Measurements from ENCODE around the gene HNRNPA0. TPM values are rescaled to one million over a fixed set of nuclear protein-coding genes. Genes with fewer than 3 reads are reported as not detected.

The HNRNPA0 gene
- total RNA-seq, 1 experiment from 2014 or later: 33.3 TPM

GRCh38 chr5:137736496-137736895, 17.7 kb downstream of the HNRNPA0 start:
- Histone ChIP-seq H3K9me3 (ENCODE audit: control insufficient read depth, insufficient read depth, low read depth, low read length) (no peaks in the 10 kb centered on the region), H3K27me3 (ENCODE audit: control insufficient read depth, insufficient read depth, low read length) (no peaks in the 10 kb centered on the region), H3K27ac (ENCODE audit: low read length) (no peak overlapping the region), H3K36me3 (ENCODE audit: control insufficient read depth, insufficient read depth, low read length) (no peaks in the 10 kb centered on the region), H3K4me1 (ENCODE audit: control insufficient read depth, insufficient read depth, low read length) (no peaks in the 10 kb centered on the region; the same call in 1 of the 2 replicates), H3K4me3 (ENCODE audit: low read depth in 2 of 2, low read length in 2 of 2) (no peak overlapping the region)
- intact Hi-C loops (cut with micrococcal nuclease; ENCODE audit: unreplicated experiment): no loop called here
- no TSS peak for BruUV-seq (replicated peaks)
- POLR2A ChIA-PET: no interaction called here
- ATAC-seq (no peak), DNase-seq (ENCODE audit: low read depth, low spot score) (no peak)
- TF ChIP-seq TCF7L2 (IDR thresholded peaks at IDR 0.05; ENCODE audit: low read depth, low read length) (no peak), CTCF (IDR thresholded peaks at IDR 0.05) (no peak), REST (IDR thresholded peaks at IDR 0.05; ENCODE audit: insufficient read depth in 1 of 2, low read depth in 2 of 2, low read length in 1 of 2) (no peak), SIN3A (IDR thresholded peaks at IDR 0.05; ENCODE audit: borderline replicate concordance, insufficient read depth, low read depth, low read length) (no peak), POLR2AphosphoS5 (IDR thresholded peaks at IDR 0.05; ENCODE audit: low read depth, low read length) (no peak)
- CTCF ChIA-PET: interaction anchor here (1.5 to 2.0 kb wide), 2 partner anchors 76 to 107 kb away, joined by 3 to 8 read pairs; no protein-coding TSS in a partner anchor
- in situ Hi-C loops (cut with HindIII; ENCODE audit: low pct_unique_long_range_greater_than_20kb, low sequenced_read_pairs): no loop called here

GRCh38 chr5:137735555-137736284, 18.4 kb downstream of the HNRNPA0 start, which contains the start of gene KLHL3:
TSS of gene KLHL3 (minus strand) at chr5:137736089. CDS start at chr5:137735646, 443 bp downstream.
- ChIA-PET CTCF (interaction anchor here (1.5 to 2.0 kb wide), 2 partner anchors 75 to 106 kb away, joined by 3 to 8 read pairs; no protein-coding TSS in a partner anchor), POLR2A (no interaction called here)
- in situ Hi-C loops (cut with HindIII; ENCODE audit: low pct_unique_long_range_greater_than_20kb, low sequenced_read_pairs): no loop called here
- ATAC-seq: peak; percentile 83
- TF ChIP-seq REST (IDR thresholded peaks at IDR 0.05; ENCODE audit: insufficient read depth in 1 of 2, low read depth in 2 of 2, low read length in 1 of 2) (no peak), SIN3A (IDR thresholded peaks at IDR 0.05; ENCODE audit: borderline replicate concordance, insufficient read depth, low read depth, low read length) (no peak), CTCF (IDR thresholded peaks at IDR 0.05) (peak; percentile 49), TCF7L2 (IDR thresholded peaks at IDR 0.05; ENCODE audit: low read depth, low read length) (no peak), POLR2AphosphoS5 (IDR thresholded peaks at IDR 0.05; ENCODE audit: low read depth, low read length) (no peak)
- no TSS peak for BruUV-seq (replicated peaks)
- Histone ChIP-seq H3K4me3 (ENCODE audit: low read depth in 2 of 2, low read length in 2 of 2) (peak within 1 kb of the TSS; percentile 23 to 35), H3K27me3 (ENCODE audit: control insufficient read depth, insufficient read depth, low read length) (0 out of 2 replicates have a peak, but pooled peaks cover 2% of the 10 kb centered on the region), H3K4me1 (ENCODE audit: control insufficient read depth, insufficient read depth, low read length) (no peaks in the 10 kb centered on the region; the same call in 1 of the 2 replicates), H3K36me3 (ENCODE audit: control insufficient read depth, insufficient read depth, low read length) (no peaks in the 10 kb centered on the region), H3K27ac (ENCODE audit: low read length) (0 out of 2 replicates have a peak within 1 kb of the TSS, but pooled peaks have one; percentile 9), H3K9me3 (ENCODE audit: control insufficient read depth, insufficient read depth, low read depth, low read length) (no peaks in the 10 kb centered on the region)
- intact Hi-C loops (cut with micrococcal nuclease; ENCODE audit: unreplicated experiment): loop anchor here (2.0 kb wide), 1 partner anchor 75 kb away; no protein-coding TSS in a partner anchor
- no peak for DNase-seq (ENCODE audit: low read depth, low spot score)

Measured in Panc1 (cell line).